ENCODE measurements around the gene MAP3K19.

DNA sequence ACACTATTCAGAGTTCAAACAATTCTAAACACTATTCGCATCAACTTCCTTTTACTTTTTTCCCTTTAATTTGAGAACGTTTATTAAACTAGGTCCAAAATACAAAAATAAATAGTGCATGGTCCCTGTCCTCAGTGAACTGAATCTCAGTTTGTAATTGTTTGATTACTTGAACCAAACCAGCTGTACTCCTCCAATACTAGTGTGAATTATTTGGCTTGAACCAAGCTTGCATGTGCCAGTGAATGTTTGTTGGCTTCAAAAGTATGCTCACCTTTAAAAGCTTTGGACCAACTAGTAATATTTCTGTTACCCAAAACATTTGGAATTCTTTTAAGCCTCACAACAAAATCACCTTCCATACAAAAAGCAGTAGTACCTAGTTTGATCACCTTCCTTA is 113.1 kb downstream of the MAP3K19 start:
- TF ChIP-seq, protein P1, sequence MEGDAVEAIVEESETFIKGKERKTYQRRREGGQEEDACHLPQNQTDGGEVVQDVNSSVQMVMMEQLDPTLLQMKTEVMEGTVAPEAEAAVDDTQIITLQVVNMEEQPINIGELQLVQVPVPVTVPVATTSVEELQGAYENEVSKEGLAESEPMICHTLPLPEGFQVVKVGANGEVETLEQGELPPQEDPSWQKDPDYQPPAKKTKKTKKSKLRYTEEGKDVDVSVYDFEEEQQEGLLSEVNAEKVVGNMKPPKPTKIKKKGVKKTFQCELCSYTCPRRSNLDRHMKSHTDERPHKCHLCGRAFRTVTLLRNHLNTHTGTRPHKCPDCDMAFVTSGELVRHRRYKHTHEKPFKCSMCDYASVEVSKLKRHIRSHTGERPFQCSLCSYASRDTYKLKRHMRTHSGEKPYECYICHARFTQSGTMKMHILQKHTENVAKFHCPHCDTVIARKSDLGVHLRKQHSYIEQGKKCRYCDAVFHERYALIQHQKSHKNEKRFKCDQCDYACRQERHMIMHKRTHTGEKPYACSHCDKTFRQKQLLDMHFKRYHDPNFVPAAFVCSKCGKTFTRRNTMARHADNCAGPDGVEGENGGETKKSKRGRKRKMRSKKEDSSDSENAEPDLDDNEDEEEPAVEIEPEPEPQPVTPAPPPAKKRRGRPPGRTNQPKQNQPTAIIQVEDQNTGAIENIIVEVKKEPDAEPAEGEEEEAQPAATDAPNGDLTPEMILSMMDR (IDR thresholded peaks at IDR 0.05): no peak
- TF ChIP-seq POLR2A (IDR thresholded peaks at IDR 0.05) (no peak), EP300 (IDR thresholded peaks at IDR 0.05) (no peak), POLR2AphosphoS5 (IDR thresholded peaks at IDR 0.05) (no peak)

Data from sigmoid colon (tissue), 4 donors.